Skeletal muscle tissue (tissue), 4 donors: ENCODE measurements around the gene C11orf68. TPM values are rescaled to one million over a fixed set of nuclear protein-coding genes. Genes with fewer than 3 reads are reported as not detected.

Experiments used
- H3K27ac ChIP-seq: one replicate; pipeline ENCODE4 v1.7.0; 2013; ENCODE audit warnings: mild to moderate bottlenecking, low read depth, low read length, inconsistent platforms
- H3K27me3 ChIP-seq, 3 donors: one replicate each; pipeline ENCODE4 v1.7.0; 2013; ENCODE audit warnings: low read length in 3 of 3; ENCODE audit not compliant: control insufficient read depth in 3 of 3, insufficient read depth in 3 of 3
- H3K36me3 ChIP-seq, 3 donors: one replicate each; pipeline ENCODE4 v1.7.0; 2013; ENCODE audit warnings: low read length in 3 of 3; ENCODE audit not compliant: control insufficient read depth in 3 of 3, insufficient read depth in 3 of 3
- H3K4me1 ChIP-seq, 3 donors: one replicate each; pipeline ENCODE4 v1.7.0; 2013; ENCODE audit warnings: low read length in 3 of 3, mild to moderate bottlenecking in 3 of 3; ENCODE audit not compliant: control insufficient read depth in 3 of 3, insufficient read depth in 3 of 3
- H3K4me3 ChIP-seq, 3 donors: one replicate each; pipeline ENCODE4 v1.7.0; 2013; ENCODE audit warnings: low read length in 3 of 3
- H3K9ac ChIP-seq, 3 donors: one replicate each; pipeline ENCODE4 v1.7.0; 2013; ENCODE audit warnings: low read length in 3 of 3, mild to moderate bottlenecking in 3 of 3, moderate library complexity in 2 of 3, low read depth in 1 of 3
- H3K9me3 ChIP-seq, 3 donors: one replicate each; pipeline ENCODE4 v1.7.0; 2013; ENCODE audit warnings: low read length in 3 of 3; ENCODE audit not compliant: control insufficient read depth in 3 of 3
- total RNA-seq: library from RNA; depleted of rRNA; stranded (reverse); fragments of >200 nt; gene quantifications from one replicate; pipeline ENCODE4 v1.2.3, GENCODE V29; 2014
- donor health status: Osteomylitis.

C11orf68 gene
- total RNA-seq, 1 donor from 2014 or later: 12.5 TPM

- no peak within 1 kb of the TSS for H3K27ac ChIP-seq
- H3K36me3 ChIP-seq: peaks cover 14 to 21% (median 16%) of the 10 kb centered on the region in 3 donors
- peak within 1 kb of the TSS in 1 of 3 donors; percentile 6 for H3K9ac ChIP-seq
- no peak within 1 kb of the TSS for H3K4me3 ChIP-seq
- H3K9me3 ChIP-seq: no peaks in the 10 kb centered on the region
- peaks cover 0 to 3% (median 0%) of the 10 kb centered on the region in 3 donors for H3K4me1 ChIP-seq
- no peaks in the 10 kb centered on the region for H3K27me3 ChIP-seq
Observed at GRCh38 chr11:65879617-65880016, 39.2 kb downstream of the C11orf68 start, which contains the start of gene CTSW. CTSW (plus strand) TSS chr11:65879837; CDS start chr11:65879855, 18 bp downstream.

- Histone ChIP-seq H3K27me3 (peaks cover 0 to 7% (median 0%) of the 10 kb centered on the region in 3 donors), H3K9me3 (no peaks in the 10 kb centered on the region), H3K36me3 (peaks cover 0 to 5% (median 3%) of the 10 kb centered on the region in 3 donors)
Observed at GRCh38 chr11:65873318-65874156, 45.3 kb downstream of the C11orf68 start.

GRCh38 chr11:65872586-65873317 lies 46.1 kb downstream of the C11orf68 start, which contains the start of gene EFEMP2:
EFEMP2 (minus strand) TSS chr11:65872800; CDS start chr11:65872354, 446 bp downstream.
- Histone ChIP-seq H3K36me3 (peaks cover 3 to 12% (median 10%) of the 10 kb centered on the region in 3 donors), H3K27me3 (peaks cover 0 to 7% (median 0%) of the 10 kb centered on the region in 3 donors), H3K9ac (peak within 1 kb of the TSS; percentile 77 to 83 (median 81))

More at GRCh38 chr11:65873318-65874156, 45.3 kb downstream of the C11orf68 start:
- peak overlapping the region; percentile 69 to 80 (median 79) for H3K4me3 ChIP-seq
- H3K9ac ChIP-seq: peak overlapping the region; percentile 77 to 83 (median 81)
- H3K4me1 ChIP-seq: peaks cover 24 to 32% (median 27%) of the 10 kb centered on the region in 3 donors
- peak overlapping the region; percentile 71 for H3K27ac ChIP-seq

GRCh38 chr11:65871811-65872548 lies 46.9 kb downstream of the C11orf68 start:
- Histone ChIP-seq H3K9me3 (no peaks in the 10 kb centered on the region), H3K27me3 (peaks cover 0 to 7% (median 0%) of the 10 kb centered on the region in 3 donors), H3K27ac (peak overlapping the region; percentile 74), H3K9ac (peak overlapping the region; percentile 65 to 79 (median 77)), H3K4me3 (peak overlapping the region; percentile 56 to 67 (median 62)), H3K36me3 (peaks cover 4 to 13% (median 13%) of the 10 kb centered on the region in 3 donors), H3K4me1 (peaks cover 24 to 32% (median 27%) of the 10 kb centered on the region in 3 donors)

More at GRCh38 chr11:65872586-65873317, 46.1 kb downstream of the C11orf68 start, which contains the start of gene EFEMP2:
- no peaks in the 10 kb centered on the region for H3K9me3 ChIP-seq
- peaks cover 24 to 32% (median 27%) of the 10 kb centered on the region in 3 donors for H3K4me1 ChIP-seq
- H3K4me3 ChIP-seq: peak within 1 kb of the TSS; percentile 69 to 80 (median 79)
- peak within 1 kb of the TSS; percentile 74 for H3K27ac ChIP-seq

- Histone ChIP-seq H3K4me3 (peak overlapping the region; percentile 29 to 62 (median 56)), H3K36me3 (peaks cover 6 to 20% (median 18%) of the 10 kb centered on the region in 3 donors), H3K9ac (peak overlapping the region; percentile 6 to 79 (median 77)), H3K4me1 (peaks cover 24 to 32% (median 27%) of the 10 kb centered on the region in 3 donors), H3K27me3 (peaks cover 0 to 7% (median 0%) of the 10 kb centered on the region in 3 donors), H3K27ac (peak overlapping the region; percentile 74), H3K9me3 (no peaks in the 10 kb centered on the region)
Observed at GRCh38 chr11:65870706-65871681, 47.9 kb downstream of the C11orf68 start.

GRCh38 chr11:65870307-65870658 lies 48.6 kb downstream of the C11orf68 start:
- Histone ChIP-seq H3K9me3 (no peaks in the 10 kb centered on the region), H3K4me3 (no peak overlapping the region), H3K4me1 (peaks cover 24 to 32% (median 27%) of the 10 kb centered on the region in 3 donors), H3K27me3 (peaks cover 0 to 7% (median 0%) of the 10 kb centered on the region in 3 donors), H3K27ac (no peak overlapping the region), H3K9ac (no peak overlapping the region), H3K36me3 (peaks cover 11 to 27% (median 26%) of the 10 kb centered on the region in 3 donors)

GRCh38 chr11:65869643-65870306 lies 49.1 kb downstream of the C11orf68 start:
- Histone ChIP-seq H3K4me3 (no peak overlapping the region), H3K27ac (no peak overlapping the region), H3K36me3 (peaks cover 16 to 32% (median 31%) of the 10 kb centered on the region in 3 donors), H3K9ac (no peak overlapping the region), H3K9me3 (no peaks in the 10 kb centered on the region), H3K4me1 (peaks cover 24 to 32% (median 27%) of the 10 kb centered on the region in 3 donors), H3K27me3 (peaks cover 0 to 7% (median 0%) of the 10 kb centered on the region in 3 donors)

GRCh38 chr11:65868907-65869306 lies 50.0 kb downstream of the C11orf68 start:
- Histone ChIP-seq H3K36me3 (peaks cover 25 to 40% (median 39%) of the 10 kb centered on the region in 3 donors), H3K9ac (no peak overlapping the region), H3K4me1 (peaks cover 24 to 31% (median 27%) of the 10 kb centered on the region in 3 donors), H3K27ac (no peak overlapping the region), H3K4me3 (no peak overlapping the region), H3K27me3 (peaks cover 0 to 7% (median 0%) of the 10 kb centered on the region in 3 donors), H3K9me3 (no peaks in the 10 kb centered on the region)
